HEK293T (cell line): Measurements from ENCODE around the gene RANBP3L.

Experiments
- CTCF ChIA-PET: fragments of 350-600 bp; formaldehyde crosslinking; extraction: SDS; loops from one replicate; lab custom pipeline; 2021; ENCODE audit warnings: antibody characterized with exemption, inconsistent platforms; lab: Yijun Ruan, JAX
- POLR2A ChIA-PET: fragments of 350-600 bp; formaldehyde crosslinking; extraction: SDS; loops from one replicate; lab custom pipeline; 2020; ENCODE audit warnings: antibody characterized with exemption, inconsistent platforms; lab: Yijun Ruan, JAX
- DNase-seq: peaks from one replicate; pipeline ENCODE4 v3.0.0; 2012; ENCODE audit warnings: mixed read lengths; ENCODE audit errors: extremely low spot score
- ARNT ChIP-seq: fragments of 450-650 bp; IDR thresholded peaks from 2 replicates; pipeline ENCODE4 v1.6.1; 2017; ENCODE audit warnings: mild to moderate bottlenecking
- BHLHE40 ChIP-seq: fragments of 450-650 bp; IDR thresholded peaks from 2 replicates; pipeline ENCODE4 v1.6.1; 2016; ENCODE audit warnings: mild to moderate bottlenecking, moderate library complexity, borderline replicate concordance
- CTBP1 ChIP-seq: fragments of 450-650 bp; IDR thresholded peaks from 2 replicates; pipeline ENCODE4 v1.6.1; 2016; ENCODE audit warnings: borderline replicate concordance
- ELF4 ChIP-seq: fragments of 450-650 bp; IDR thresholded peaks from 2 replicates; pipeline ENCODE4 v1.6.1; 2017; ENCODE audit warnings: antibody characterized with exemption
- FOXA1 ChIP-seq: fragments of 450-650 bp; IDR thresholded peaks from 2 replicates; pipeline ENCODE4 v1.6.1; 2016; ENCODE audit warnings: mild to moderate bottlenecking
- FOXK2 ChIP-seq: fragments of 450-650 bp; IDR thresholded peaks from 2 replicates; pipeline ENCODE4 v1.6.1; 2016; ENCODE audit warnings: mild to moderate bottlenecking
- FOXM1 ChIP-seq: fragments of 450-650 bp; IDR thresholded peaks from 2 replicates; pipeline ENCODE4 v1.6.1; 2017; ENCODE audit warnings: mild to moderate bottlenecking, borderline replicate concordance
- HDGF ChIP-seq: fragments of 450-650 bp; IDR thresholded peaks from 2 replicates; pipeline ENCODE4 v1.6.1; 2017; ENCODE audit warnings: antibody characterized with exemption, borderline replicate concordance
- L3MBTL2 ChIP-seq: fragments of 450-650 bp; conservative IDR thresholded peaks from 2 replicates; pipeline ENCODE4 v1.6.1; 2016; ENCODE audit warnings: mild to moderate bottlenecking
- LEF1 ChIP-seq: fragments of 450-650 bp; IDR thresholded peaks from 2 replicates; pipeline ENCODE4 v1.6.1; 2017; ENCODE audit warnings: mild to moderate bottlenecking, borderline replicate concordance
- NFRKB ChIP-seq: fragments of 450-650 bp; IDR thresholded peaks from 2 replicates; pipeline ENCODE4 v1.6.1; 2016; ENCODE audit warnings: mild to moderate bottlenecking, moderate library complexity
- SP1 ChIP-seq: fragments of 450-650 bp; IDR thresholded peaks from 2 replicates; pipeline ENCODE4 v1.6.1; 2017
- SUZ12 ChIP-seq: fragments of 450-650 bp; IDR thresholded peaks from 2 replicates; pipeline ENCODE4 v1.6.1; 2016; ENCODE audit warnings: mild to moderate bottlenecking
- TARDBP ChIP-seq: fragments of 450-650 bp; IDR thresholded peaks from 2 replicates; pipeline ENCODE4 v1.6.1; 2016
- ZNF384 ChIP-seq: fragments of 450-650 bp; IDR thresholded peaks from 2 replicates; pipeline ENCODE4 v1.6.1; 2016
- TF ChIP-seq, protein P1 (sequence below): fragments of 450-650 bp; IDR thresholded peaks from 2 replicates; pipeline ENCODE4 v1.6.1; 2016

RANBP3L gene

DNA sequence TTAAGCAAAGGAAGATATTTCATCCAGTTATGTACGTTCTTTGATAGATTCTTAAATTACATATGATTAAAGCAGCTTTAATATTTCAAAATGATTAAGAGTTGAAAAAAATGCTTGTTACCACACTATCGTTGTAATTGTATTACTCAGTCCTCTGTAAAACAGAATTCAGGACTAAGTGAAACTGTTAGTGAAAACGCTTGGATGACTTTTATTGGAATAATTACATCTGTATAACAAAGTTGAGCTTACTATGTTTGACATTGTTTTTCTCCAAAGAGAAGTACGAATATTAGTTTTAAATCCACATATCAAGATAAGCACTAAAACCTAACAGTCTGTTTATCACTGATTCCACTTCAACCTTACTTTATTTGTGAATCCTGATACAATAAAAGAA is 51.3 kb downstream of the RANBP3L start:
- ChIA-PET CTCF (interaction anchor here (1.5 to 2.2 kb wide), 2 partner anchors 9 to 15 kb away, joined by 4 to 9 read pairs; partner anchors contain the start of gene NADK2), POLR2A (no interaction called here)

GRCh38 chr5:36246036-36246800 is 55.5 kb downstream of the RANBP3L start:
- no peak for DNase-seq
- TF ChIP-seq BHLHE40 (no peak), FOXK2 (no peak), HDGF (no peak), LEF1 (no peak), TARDBP (no peak), CTBP1 (no peak)
- TF ChIP-seq, protein P1, sequence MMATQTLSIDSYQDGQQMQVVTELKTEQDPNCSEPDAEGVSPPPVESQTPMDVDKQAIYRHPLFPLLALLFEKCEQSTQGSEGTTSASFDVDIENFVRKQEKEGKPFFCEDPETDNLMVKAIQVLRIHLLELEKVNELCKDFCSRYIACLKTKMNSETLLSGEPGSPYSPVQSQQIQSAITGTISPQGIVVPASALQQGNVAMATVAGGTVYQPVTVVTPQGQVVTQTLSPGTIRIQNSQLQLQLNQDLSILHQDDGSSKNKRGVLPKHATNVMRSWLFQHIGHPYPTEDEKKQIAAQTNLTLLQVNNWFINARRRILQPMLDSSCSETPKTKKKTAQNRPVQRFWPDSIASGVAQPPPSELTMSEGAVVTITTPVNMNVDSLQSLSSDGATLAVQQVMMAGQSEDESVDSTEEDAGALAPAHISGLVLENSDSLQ: no peak
- ChIA-PET CTCF (no interaction called here), POLR2A (no interaction called here)

More for the DNA sequence above, 51.3 kb downstream of the RANBP3L start:
- TF ChIP-seq SUZ12 (no peak), BHLHE40 (no peak), CTBP1 (no peak), NFRKB (no peak), SP1 (no peak), HDGF (no peak), FOXM1 (no peak), ELF4 (no peak), FOXK2 (no peak), ZNF384 (no peak), ARNT (no peak)
- DNase-seq: no peak

DNA sequence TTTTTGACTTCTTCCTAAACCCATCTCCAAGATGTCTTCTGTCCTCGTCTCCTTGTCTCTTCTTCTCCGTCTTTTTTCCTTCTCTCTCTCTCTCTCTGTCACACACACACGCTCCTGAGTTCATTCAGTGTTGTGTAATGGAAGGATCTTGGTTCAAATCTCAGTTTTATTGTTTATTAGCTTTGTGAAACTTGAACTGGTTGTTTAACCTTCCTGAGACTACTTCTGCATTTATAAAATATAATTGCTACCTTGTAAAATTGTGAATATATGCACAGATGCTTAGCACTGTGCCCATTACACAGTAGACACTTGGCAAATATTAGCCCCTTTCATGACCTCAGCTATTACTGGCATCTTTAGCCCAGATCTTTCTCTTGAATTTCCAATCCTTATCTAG is 57.6 kb downstream of the RANBP3L start:
- CTCF ChIA-PET: no interaction called here
- POLR2A ChIA-PET: interaction anchor here (1.5 kb wide), 1 partner anchor 16 kb away, joined by 3 read pairs; no protein-coding TSS in a partner anchor
- no peak for TF ChIP-seq ARNT
- TF ChIP-seq FOXM1: no peak
- TF ChIP-seq, protein P1: no peak
- no peak for TF ChIP-seq CTBP1
- no peak for TF ChIP-seq FOXA1
- TF ChIP-seq L3MBTL2: no peak
- no peak for TF ChIP-seq LEF1
- no peak for TF ChIP-seq FOXK2
- TF ChIP-seq TARDBP: no peak
- TF ChIP-seq HDGF: no peak
- no peak for TF ChIP-seq BHLHE40
- no peak for DNase-seq

GRCh38 chr5:36243653-36244052 is 58.0 kb downstream of the RANBP3L start:
- POLR2A ChIA-PET: interaction anchor here (1.5 kb wide), 1 partner anchor 15 kb away, joined by 3 read pairs; no protein-coding TSS in a partner anchor
- CTCF ChIA-PET: no interaction called here
- no peak for DNase-seq
- TF ChIP-seq NFRKB (no peak), FOXK2 (no peak), FOXA1 (no peak), ARNT (no peak), BHLHE40 (no peak), LEF1 (no peak), SP1 (no peak), TARDBP (no peak), CTBP1 (no peak), ELF4 (no peak), FOXM1 (no peak), SUZ12 (no peak), HDGF (no peak), L3MBTL2 (no peak), ZNF384 (no peak)
- TF ChIP-seq, protein P1: no peak

DNA sequence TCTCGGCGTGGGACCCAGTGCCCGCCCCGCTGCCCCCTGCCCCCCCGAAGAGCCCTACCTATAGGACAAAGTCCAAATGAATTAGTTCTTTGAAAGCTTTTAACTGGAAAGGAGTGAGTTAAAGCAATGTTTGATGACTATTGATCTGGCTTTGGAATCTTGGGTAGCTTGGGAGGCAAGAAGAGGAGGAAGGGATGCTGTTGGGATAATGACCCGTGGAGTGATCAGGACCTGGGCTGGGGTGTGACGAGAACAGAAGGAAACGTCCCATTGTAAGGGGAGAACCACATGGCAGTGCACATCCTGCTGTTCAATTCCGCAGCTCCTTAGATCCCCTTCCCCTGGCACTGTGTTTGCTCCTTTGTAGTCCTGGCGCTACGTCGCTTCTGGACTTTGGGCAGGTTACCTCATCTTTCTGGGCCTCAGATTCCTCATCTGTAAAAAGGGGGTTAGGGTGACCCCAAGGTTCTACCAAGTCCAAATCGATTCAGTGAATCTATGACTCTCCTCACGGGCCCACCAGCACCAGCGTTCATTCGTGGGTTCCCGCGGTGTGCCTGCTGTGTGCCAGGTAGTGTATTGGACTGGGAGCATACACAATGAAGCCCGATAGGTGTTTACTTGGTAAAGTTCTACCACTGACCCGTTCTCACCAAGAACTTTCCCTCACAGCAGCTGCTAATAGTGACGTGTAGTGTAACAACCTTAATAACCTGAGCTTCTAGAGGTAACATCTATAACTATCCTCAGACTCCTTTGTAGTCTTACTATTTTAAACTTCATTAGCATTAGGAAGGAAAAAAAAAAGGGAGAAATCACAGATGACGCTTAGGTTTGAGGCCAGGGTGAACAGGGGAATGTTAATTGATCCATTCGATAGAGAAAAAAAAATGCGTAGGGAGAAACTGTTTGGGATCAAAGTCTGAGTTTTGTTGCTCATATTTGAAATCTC is 58.9 kb downstream of the RANBP3L start:
- POLR2A ChIA-PET: interaction anchor here (0.8 to 2.8 kb wide), 13 partner anchors 9 to 86 kb away, joined by 3 to 19 read pairs (median 5); no protein-coding TSS in a partner anchor
- peak; percentile 7 for DNase-seq
- TF ChIP-seq SUZ12 (no peak), L3MBTL2 (peak; percentile 42; the same call in 1 of the 2 replicates)
- CTCF ChIA-PET: interaction anchor here (0.6 to 1.9 kb wide), 5 partner anchors 10 to 144 kb away, joined by 3 to 8 read pairs (median 5); no protein-coding TSS in a partner anchor
